Measurements from ENCODE around the gene HHIP.

HHIP gene

GRCh38 chr4:144721994-144722393 is 76.0 kb downstream of the HHIP start:
- ATAC-seq = no peak
- no peak for TF ChIP-seq ISL1 (CRISPR knock-in tag; IDR thresholded peaks at IDR 0.05)
- TF ChIP-seq ZNF70 (CRISPR knock-in tag; IDR thresholded peaks at IDR 0.05) = no peak
- no peak for TF ChIP-seq BACH2 (CRISPR knock-in tag; IDR thresholded peaks at IDR 0.05; ENCODE audit: borderline replicate concordance)
- no peak for TF ChIP-seq ZFP30 (CRISPR knock-in tag; IDR thresholded peaks at IDR 0.05)
- TF ChIP-seq CREB5 (CRISPR knock-in tag; IDR thresholded peaks at IDR 0.05; ENCODE audit: low read depth) = no peak
- no peak for TF ChIP-seq TSHZ2 (CRISPR knock-in tag; IDR thresholded peaks at IDR 0.05)
- no peak for TF ChIP-seq GLIS3 (CRISPR knock-in tag; IDR thresholded peaks at IDR 0.05)
- TF ChIP-seq ZNF565 (CRISPR knock-in tag; conservative IDR thresholded peaks at IDR 0.05; ENCODE audit: low read depth) = no peak
- TF ChIP-seq ARNTL (CRISPR knock-in tag; IDR thresholded peaks at IDR 0.05; ENCODE audit: borderline replicate concordance, low read depth) = no peak
- no peak for TF ChIP-seq ZNF8 (CRISPR knock-in tag; IDR thresholded peaks at IDR 0.05)
- no peak for TF ChIP-seq CSRNP3 (CRISPR knock-in tag; IDR thresholded peaks at IDR 0.05)
- TF ChIP-seq PPARA (CRISPR knock-in tag; IDR thresholded peaks at IDR 0.05; ENCODE audit: borderline replicate concordance) = no peak

- no peak for ATAC-seq
Observed at GRCh38 chr4:144723471-144723870, 77.5 kb downstream of the HHIP start.

GRCh38 chr4:144729175-144729574 is 83.2 kb downstream of the HHIP start:
- TF ChIP-seq PATZ1 (CRISPR knock-in tag; IDR thresholded peaks at IDR 0.05; ENCODE audit: borderline replicate concordance) = no peak
- no peak for TF ChIP-seq ESRRG (CRISPR knock-in tag; IDR thresholded peaks at IDR 0.05)
- TF ChIP-seq POU6F1 (CRISPR knock-in tag; IDR thresholded peaks at IDR 0.05; ENCODE audit: borderline replicate concordance, low read depth) = no peak
- TF ChIP-seq ZFP30 (CRISPR knock-in tag; IDR thresholded peaks at IDR 0.05) = no peak
- no peak for TF ChIP-seq TOX (CRISPR knock-in tag; IDR thresholded peaks at IDR 0.05; ENCODE audit: borderline replicate concordance)
- TF ChIP-seq CSRNP3 (CRISPR knock-in tag; IDR thresholded peaks at IDR 0.05) = no peak
- no peak for TF ChIP-seq CSDC2 (CRISPR knock-in tag; IDR thresholded peaks at IDR 0.05)
- no peak for TF ChIP-seq PPARA (CRISPR knock-in tag; IDR thresholded peaks at IDR 0.05; ENCODE audit: borderline replicate concordance)
- TF ChIP-seq ZFP3 (CRISPR knock-in tag; IDR thresholded peaks at IDR 0.05) = no peak
- TF ChIP-seq ZNF70 (CRISPR knock-in tag; IDR thresholded peaks at IDR 0.05) = no peak
- TF ChIP-seq CREB5 (CRISPR knock-in tag; IDR thresholded peaks at IDR 0.05; ENCODE audit: low read depth) = no peak
- TF ChIP-seq ARNTL (CRISPR knock-in tag; IDR thresholded peaks at IDR 0.05; ENCODE audit: borderline replicate concordance, low read depth) = no peak
- TF ChIP-seq ZNF565 (CRISPR knock-in tag; conservative IDR thresholded peaks at IDR 0.05; ENCODE audit: low read depth) = no peak
- TF ChIP-seq BACH2 (CRISPR knock-in tag; IDR thresholded peaks at IDR 0.05; ENCODE audit: borderline replicate concordance) = no peak
- TF ChIP-seq ISL1 (CRISPR knock-in tag; IDR thresholded peaks at IDR 0.05) = no peak
- TF ChIP-seq TCF4 (CRISPR knock-in tag; IDR thresholded peaks at IDR 0.05; ENCODE audit: borderline replicate concordance) = no peak
- no peak for ATAC-seq

More at GRCh38 chr4:144723471-144723870, 77.5 kb downstream of the HHIP start:
- no peak for TF ChIP-seq TOX (CRISPR knock-in tag; IDR thresholded peaks at IDR 0.05; ENCODE audit: borderline replicate concordance)
